B cell (primary cell): ENCODE data around the gene STMN3. TPM values are rescaled to one million over a fixed set of nuclear protein-coding genes. Genes with fewer than 3 reads are reported as not detected.

Source experiments
- ATAC-seq: fragments of 200-7000 bp; cut with Tn5 transposase; one replicate; pipeline ENCODE4 v1.10.0; 2021; ENCODE audit warnings: low read depth, mild to moderate bottlenecking, moderate number of reproducible peaks, moderate library complexity
- CTCF ChIA-PET: fragments of 350-600 bp; sonication (Branson Sonifier 250); formaldehyde crosslinking; loops from one replicate; lab custom pipeline; 2021; ENCODE audit warnings: antibody characterized with exemption, inconsistent platforms; lab: Charles Lee
- POLR2A ChIA-PET: fragments of 350-600 bp; sonication (Branson Sonifier 250); formaldehyde crosslinking; loops from one replicate; lab custom pipeline; 2021; ENCODE audit warnings: antibody characterized with exemption; lab: Charles Lee
- DNase-seq: peaks from one replicate; pipeline ENCODE4 v3.0.0; 2013
- H2AFZ ChIP-seq: 2 replicates; pipeline ENCODE4 v1.6.1; 2012; ENCODE audit warnings: mild to moderate bottlenecking, low read depth, low read length; ENCODE audit not compliant: insufficient read depth, poor library complexity, severe bottlenecking
- H3K27ac ChIP-seq, 2 donors: 1 replicate in 1 of 2; 2 replicates in 1 of 2; pipeline ENCODE4 v1.5.1; 2012 to 2013; ENCODE audit warnings: low read length in 2 of 2, mild to moderate bottlenecking in 2 of 2, moderate library complexity in 1 of 2
- H3K27me3 ChIP-seq, 4 experiments: fragments of 200-600 bp in 1 of 4; sonication (generic) in 1 of 4; replicated peaks in 1 of 4; 1 replicate in 2 of 4; 2 replicates in 2 of 4; pipeline versions ENCODE4 v1.6.1 to v1.7.0; 2013 to 2016; ENCODE audit warnings: low read length in 3 of 4, mild to moderate bottlenecking in 2 of 4, mixed read lengths in 1 of 4, moderate library complexity in 1 of 4; ENCODE audit not compliant: insufficient read depth in 4 of 4, control insufficient read depth in 3 of 4; ENCODE audit errors: control extremely low read depth in 1 of 4
- H3K36me3 ChIP-seq, 2 experiments: replicated peaks in 1 of 2; 1 replicate in 1 of 2; 2 replicates in 1 of 2; pipeline versions ENCODE4 v1.6.1 to v1.7.1; 2013; ENCODE audit warnings: low read length in 1 of 2; ENCODE audit not compliant: insufficient read depth in 2 of 2, control insufficient read depth in 1 of 2; ENCODE audit errors: control extremely low read depth in 1 of 2, extremely low read depth in 1 of 2
- H3K4me1 ChIP-seq, 2 donors: fragments of 200-600 bp in 1 of 2; sonication (generic) in 1 of 2; 1 replicate in 1 of 2; 2 replicates in 1 of 2; pipeline versions ENCODE4 v1.5.1 to v1.6.1; 2013 to 2017; ENCODE audit warnings: low read length in 2 of 2; ENCODE audit not compliant: control insufficient read depth in 2 of 2, insufficient read depth in 2 of 2
- H3K4me2 ChIP-seq: replicated peaks from 2 replicates; pipeline ENCODE3; 2012; ENCODE audit warnings: mild to moderate bottlenecking, low read depth, low read length; ENCODE audit not compliant: poor library complexity, severe bottlenecking
- H3K4me3 ChIP-seq, 5 experiments: fragments of 200-600 bp in 1 of 5; sonication (generic) in 1 of 5; 1 replicate in 3 of 5; 2 replicates in 2 of 5; pipeline versions ENCODE4 v1.5.1 to v1.7.0; 2011 to 2016; ENCODE audit warnings: low read length in 4 of 5, mild to moderate bottlenecking in 4 of 5, low read depth in 2 of 5, control low read depth in 1 of 5, moderate library complexity in 1 of 5; ENCODE audit not compliant: insufficient read depth in 1 of 5; ENCODE audit errors: control extremely low read depth in 1 of 5, extremely low read depth in 1 of 5
- H3K79me2 ChIP-seq: fragments of 200-600 bp; sonication (generic); one replicate; pipeline ENCODE4 v1.6.0; 2016; ENCODE audit warnings: low read length; ENCODE audit not compliant: control insufficient read depth, insufficient read depth
- H3K9ac ChIP-seq: fragments of 200-600 bp; sonication (generic); 2 replicates; pipeline ENCODE4 v1.6.1; 2017; ENCODE audit warnings: mild to moderate bottlenecking, low read length, moderate library complexity
- H3K9me3 ChIP-seq, 3 donors: one replicate each; pipeline versions ENCODE4 v1.6.1 to v1.7.1; 2013; ENCODE audit warnings: low read length in 2 of 3; ENCODE audit not compliant: control insufficient read depth in 2 of 3, insufficient read depth in 1 of 3; ENCODE audit errors: control extremely low read depth in 1 of 3
- H4K20me1 ChIP-seq: 2 replicates; pipeline ENCODE4 v1.6.0; 2012; ENCODE audit warnings: mild to moderate bottlenecking, low read length; ENCODE audit not compliant: insufficient read depth, control insufficient read depth, poor library complexity, severe bottlenecking
- H3K27ac Mint-ChIP-seq: one replicate; pipeline ENCODE4 v1.8.0; 2021; ENCODE audit warnings: mixed read lengths
- H3K27me3 Mint-ChIP-seq: one replicate; pipeline ENCODE4 v1.8.0; 2021; ENCODE audit warnings: mixed read lengths
- H3K4me1 Mint-ChIP-seq: one replicate; pipeline ENCODE4 v1.8.0; 2021; ENCODE audit warnings: mixed read lengths
- H3K4me3 Mint-ChIP-seq: one replicate; pipeline ENCODE4 v1.8.0; 2021; ENCODE audit warnings: mixed read lengths
- H3K9me3 Mint-ChIP-seq: one replicate; pipeline ENCODE4 v1.8.0; 2022; ENCODE audit warnings: mixed read lengths; ENCODE audit not compliant: insufficient read depth
- EZH2 ChIP-seq: IDR thresholded peaks from 2 replicates; pipeline ENCODE4 v1.6.1; 2012; ENCODE audit warnings: borderline replicate concordance, low read depth, mild to moderate bottlenecking, moderate library complexity, low read length; ENCODE audit not compliant: insufficient read depth, poor library complexity, severe bottlenecking
- WGBS: methylation state at CpG from one replicate; pipeline ENCODE4 v1.1.5; 2013; ENCODE audit warnings: missing lambda C conversion rate; ENCODE audit not compliant: insufficient coverage; 5-methylcytosine and 5-hydroxymethylcytosine counted together
- intact Hi-C: fragments of 100-400 bp; cut with micrococcal nuclease; formaldehyde crosslinking; loops from one replicate; pipeline ENCODE4 v1.10.0; 2022
- polyA plus RNA-seq: library from polyadenylated mRNA; depleted of rRNA; stranded (reverse); fragments of >200 nt; gene quantifications from 2 replicates; pipeline ENCODE4 v1.2.3, GENCODE V29; 2012
- total RNA-seq, 2 donors: library from RNA; stranded (reverse); fragments of 120-200 nt in 1 of 2; gene quantifications; 1 replicate in 1 of 2; 2 replicates in 1 of 2; pipeline versions ENCODE4 v1.2.3 to v1.2.4, GENCODE V29; 2013 to 2022
- TF ChIP-seq, protein P1 (sequence below): fragments of 200-600 bp; IDR thresholded peaks from one replicate; pipeline ENCODE4 v1.8.0; 2022; ENCODE audit warnings: antibody characterized with exemption, mild to moderate bottlenecking

STMN3 gene
- total and polyA plus RNA-seq, 2 donors (not counting 1 experiment from before 2014, with no cell fraction given), result 35.0 to 59.4 TPM

DNA sequence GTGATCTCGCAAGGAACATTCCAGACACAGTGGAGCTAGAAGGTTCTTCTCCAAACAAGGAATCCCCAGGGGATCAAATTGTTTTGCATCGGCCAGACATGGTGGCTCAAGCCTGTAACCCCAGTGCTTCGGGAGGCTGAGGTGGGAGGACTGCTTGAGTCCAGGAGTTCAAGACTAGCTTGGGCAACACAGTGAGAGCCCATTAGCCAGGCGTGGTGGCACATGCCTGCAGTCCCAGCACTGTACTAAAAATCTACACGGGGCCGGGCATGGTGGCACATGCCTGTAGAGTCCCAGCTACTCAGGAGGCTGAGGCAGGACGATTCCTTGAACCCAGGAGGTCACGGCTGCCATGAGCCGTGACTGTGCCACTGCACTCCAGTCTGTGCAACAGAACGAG lies 41.6 kb downstream of the STMN3 start:
- Histone ChIP-seq H3K27me3 (no peaks in the 10 kb centered on the region), H3K9ac (no peak overlapping the region), H4K20me1 (peaks cover 43% of the 10 kb centered on the region), H3K79me2 (peaks cover 63% of the 10 kb centered on the region), H3K27ac (no peak overlapping the region), H3K4me2 (no peak overlapping the region), H2AFZ (no peak overlapping the region), H3K9me3 (peaks cover 0 to 3% (median 0%) of the 10 kb centered on the region in 3 donors), H3K36me3 (peaks cover 0 to 18% of the 10 kb centered on the region in 2 experiments), H3K4me1 (no peaks in the 10 kb centered on the region), H3K4me3 (no peak overlapping the region)
- 98% methylated on average over 9 of the region's 10 CpGs for WGBS
- peaks cover 3% of the 10 kb centered on the region for H3K4me1 Mint-ChIP-seq
- ChIA-PET CTCF (interaction anchor here (1.5 kb wide), 1 partner anchor 31 kb away, joined by 5 read pairs; no protein-coding TSS in a partner anchor), POLR2A (interaction anchor here (1.1 kb wide), 1 partner anchor 26 kb away, joined by 3 read pairs; no protein-coding TSS in a partner anchor)
- H3K27ac Mint-ChIP-seq, result no peak overlapping the region
- no peaks in the 10 kb centered on the region for H3K9me3 Mint-ChIP-seq
- ATAC-seq (no peak), DNase-seq (no peak)
- intact Hi-C loops, result no loop called here
- TF ChIP-seq, protein P1, sequence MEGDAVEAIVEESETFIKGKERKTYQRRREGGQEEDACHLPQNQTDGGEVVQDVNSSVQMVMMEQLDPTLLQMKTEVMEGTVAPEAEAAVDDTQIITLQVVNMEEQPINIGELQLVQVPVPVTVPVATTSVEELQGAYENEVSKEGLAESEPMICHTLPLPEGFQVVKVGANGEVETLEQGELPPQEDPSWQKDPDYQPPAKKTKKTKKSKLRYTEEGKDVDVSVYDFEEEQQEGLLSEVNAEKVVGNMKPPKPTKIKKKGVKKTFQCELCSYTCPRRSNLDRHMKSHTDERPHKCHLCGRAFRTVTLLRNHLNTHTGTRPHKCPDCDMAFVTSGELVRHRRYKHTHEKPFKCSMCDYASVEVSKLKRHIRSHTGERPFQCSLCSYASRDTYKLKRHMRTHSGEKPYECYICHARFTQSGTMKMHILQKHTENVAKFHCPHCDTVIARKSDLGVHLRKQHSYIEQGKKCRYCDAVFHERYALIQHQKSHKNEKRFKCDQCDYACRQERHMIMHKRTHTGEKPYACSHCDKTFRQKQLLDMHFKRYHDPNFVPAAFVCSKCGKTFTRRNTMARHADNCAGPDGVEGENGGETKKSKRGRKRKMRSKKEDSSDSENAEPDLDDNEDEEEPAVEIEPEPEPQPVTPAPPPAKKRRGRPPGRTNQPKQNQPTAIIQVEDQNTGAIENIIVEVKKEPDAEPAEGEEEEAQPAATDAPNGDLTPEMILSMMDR, result no peak
- TF ChIP-seq EZH2, result no peak
- no peak overlapping the region for H3K4me3 Mint-ChIP-seq
- no peaks in the 10 kb centered on the region for H3K27me3 Mint-ChIP-seq

DNA sequence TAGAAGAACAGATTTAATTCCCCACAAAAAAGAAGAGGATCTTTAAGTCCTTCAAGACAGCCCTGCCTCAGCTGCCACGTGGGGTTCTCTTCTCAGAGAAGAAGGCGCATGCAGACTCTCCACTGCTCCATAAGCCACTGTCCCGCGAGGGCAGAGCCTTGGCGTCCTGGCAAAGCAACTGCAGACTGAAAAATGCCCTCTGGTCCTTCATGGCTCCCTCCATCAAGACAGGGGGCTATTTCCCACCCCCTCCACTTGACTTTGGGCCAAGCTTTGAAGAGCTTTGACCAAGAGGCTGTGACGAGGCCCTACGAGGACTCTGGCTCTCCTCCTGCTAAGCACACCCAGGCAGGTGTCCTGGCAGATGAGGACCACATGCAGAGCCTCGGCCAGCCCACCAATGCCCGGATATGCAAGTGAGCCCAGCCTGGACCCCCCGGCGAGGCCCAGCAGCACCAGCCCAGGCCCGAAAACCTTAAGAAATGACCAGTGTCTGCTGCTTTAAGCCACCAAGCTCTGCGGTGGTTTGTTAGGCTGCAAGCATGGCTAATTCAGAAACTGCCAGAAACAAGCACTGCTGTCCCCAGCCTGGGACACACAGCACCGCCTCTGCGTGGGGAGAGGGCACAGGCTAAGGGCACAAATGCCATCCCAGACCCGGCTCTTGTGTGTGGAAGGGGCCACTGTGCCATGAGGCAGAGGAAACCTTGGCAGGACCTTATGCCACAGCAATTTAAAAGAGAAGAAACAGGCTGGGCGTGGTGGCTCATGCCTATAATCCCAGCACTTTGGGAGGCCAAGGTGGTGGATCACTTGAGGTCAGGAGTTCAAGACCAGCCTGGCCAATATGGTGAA lies 42.4 kb downstream of the STMN3 start:
- H4K20me1 ChIP-seq, result peaks cover 50% of the 10 kb centered on the region
- 95% methylated on average over 17 of the region's 17 CpGs for whole genome bisulfite sequencing
- intact Hi-C loops, result no loop called here
- POLR2A ChIA-PET, result interaction anchor here (1.1 kb wide), 1 partner anchor 27 kb away, joined by 3 read pairs; no protein-coding TSS in a partner anchor
- DNase-seq (no peak), ATAC-seq (no peak)
- CTCF ChIA-PET, result interaction anchor here (1.5 kb wide), 1 partner anchor 32 kb away, joined by 5 read pairs; no protein-coding TSS in a partner anchor
- no peak overlapping the region for H3K4me3 Mint-ChIP-seq
- no peaks in the 10 kb centered on the region for H3K4me1 ChIP-seq
- peaks cover 4% of the 10 kb centered on the region for H3K4me1 Mint-ChIP-seq
- H3K79me2 ChIP-seq, result peaks cover 62% of the 10 kb centered on the region
- H3K27ac ChIP-seq, result no peak overlapping the region
- H3K27me3 Mint-ChIP-seq, result no peaks in the 10 kb centered on the region
- H3K4me2 ChIP-seq, result no peak overlapping the region
- H3K27me3 ChIP-seq, result no peaks in the 10 kb centered on the region
- TF ChIP-seq EZH2, result no peak
- TF ChIP-seq, protein P1, result no peak
- no peak overlapping the region for H2AFZ ChIP-seq
- H3K27ac Mint-ChIP-seq, result no peak overlapping the region
- peaks cover 0 to 3% (median 0%) of the 10 kb centered on the region in 3 donors for H3K9me3 ChIP-seq
- H3K36me3 ChIP-seq, result peaks cover 0 to 15% of the 10 kb centered on the region in 2 experiments
- H3K9ac ChIP-seq, result no peak overlapping the region
- no peaks in the 10 kb centered on the region for H3K9me3 Mint-ChIP-seq
- no peak overlapping the region for H3K4me3 ChIP-seq
